IMR-90 (cell line): ENCODE data around the gene ZNF775.

Experiments
- CTCF ChIP-seq: conservative IDR thresholded peaks from 2 replicates; pipeline ENCODE4 v1.5.1; 2012; ENCODE audit warnings: mild to moderate bottlenecking, low read depth, low read length, improper control_type of control experiment
- MAZ ChIP-seq: IDR thresholded peaks from 2 replicates; pipeline ENCODE4 v1.6.1; 2012; ENCODE audit warnings: low read depth, mild to moderate bottlenecking, low read length, improper control_type of control experiment, moderate library complexity, borderline replicate concordance
- MXI1 ChIP-seq: IDR thresholded peaks from 2 replicates; pipeline ENCODE4 v1.6.1; 2012; ENCODE audit warnings: low read depth, mild to moderate bottlenecking, low read length, moderate library complexity, borderline replicate concordance
- POLR2A ChIP-seq: IDR thresholded peaks from 2 replicates; pipeline ENCODE4 v1.6.1; 2012; ENCODE audit warnings: mild to moderate bottlenecking, low read depth, low read length
- RAD21 ChIP-seq: IDR thresholded peaks from 2 replicates; pipeline ENCODE4 v1.6.1; 2012; ENCODE audit warnings: low read length, improper control_type of control experiment
- RCOR1 ChIP-seq: IDR thresholded peaks from 2 replicates; pipeline ENCODE4 v1.6.1; 2012; ENCODE audit warnings: mild to moderate bottlenecking, low read length, improper control_type of control experiment; ENCODE audit not compliant: insufficient replicate concordance
- RFX5 ChIP-seq: IDR thresholded peaks from 2 replicates; pipeline ENCODE4 v1.8.0; 2012; ENCODE audit warnings: low read depth, mild to moderate bottlenecking, low read length, moderate library complexity
- SMC3 ChIP-seq: fragments of 150-350 bp; IDR thresholded peaks from 2 replicates; pipeline ENCODE4 v1.6.1; 2016; ENCODE audit warnings: low read depth, mild to moderate bottlenecking, antibody characterized with exemption, low read length, moderate library complexity

- no peak for TF ChIP-seq CTCF
- no peak for TF ChIP-seq MXI1
- TF ChIP-seq RAD21, result no peak
- TF ChIP-seq POLR2A, result no peak
- TF ChIP-seq RFX5, result no peak
- TF ChIP-seq RCOR1, result no peak
- no peak for TF ChIP-seq MAZ
- TF ChIP-seq SMC3, result no peak
Measured at GRCh38 chr7:150357270-150357669, 21.9 kb upstream of the ZNF775 start.
